DMS 273 (cell line): ENCODE data around the gene CAPZB.
"Not testable (repeated sequence)": the region's sequence is repeated elsewhere in the genome, so short reads cannot be mapped to it uniquely, and the experiment has no call there.

Experiments
- DNase-seq: peaks from one replicate; lab custom pipeline; 2025; ENCODE audit not compliant: unreplicated experiment; lab: John Stamatoyannopoulos, UW

The CAPZB gene

GRCh38 chr1:19499887-19500286 is 14.5 kb upstream of the CAPZB start:
- DNase-seq, result not testable (repeated sequence)

- DNase-seq, result not testable (repeated sequence)
Observed at GRCh38 chr1:19497443-19497842, 12.1 kb upstream of the CAPZB start.

DNA sequence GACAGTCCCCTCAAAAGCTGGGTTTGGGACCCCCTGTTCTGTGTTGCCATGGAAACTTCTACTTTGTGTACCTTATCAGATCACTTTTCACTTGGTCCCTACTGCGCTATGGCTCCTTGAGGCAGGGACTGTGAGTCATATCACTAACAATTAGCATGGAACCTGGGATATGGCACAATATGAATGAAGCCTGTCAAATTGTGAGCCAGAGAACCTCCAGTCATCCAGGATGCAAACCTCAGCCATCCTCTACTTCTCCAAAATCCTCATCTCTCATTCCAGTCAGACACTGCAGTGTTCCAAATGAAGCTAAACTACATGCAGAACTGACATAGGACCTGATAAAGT is 11.2 kb upstream of the CAPZB start:
- DNase-seq, result no peak

GRCh38 chr1:19495799-19496526 is 10.6 kb upstream of the CAPZB start:
- peak; percentile 80 for DNase-seq

- peak; percentile 77 for DNase-seq
Observed at GRCh38 chr1:19495000-19495656, 9.8 kb upstream of the CAPZB start.

DNA sequence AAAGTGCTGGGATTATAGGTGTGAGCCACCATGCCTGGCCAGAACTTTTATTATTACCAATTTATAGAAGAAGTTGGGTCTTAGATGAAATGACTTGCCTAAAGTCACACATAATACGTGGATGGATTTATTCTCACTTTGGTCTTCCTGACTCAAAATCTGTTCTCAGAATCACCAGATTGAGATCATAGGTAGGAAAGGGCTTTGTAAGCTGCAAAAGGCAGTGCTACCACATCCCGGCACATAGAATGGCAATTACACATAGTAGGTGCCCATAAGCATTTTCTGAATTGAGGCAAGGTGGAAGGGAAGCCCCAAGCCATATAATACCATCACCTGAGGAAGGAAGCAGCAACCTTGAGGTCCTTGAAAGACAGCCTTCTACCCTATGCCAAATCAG is 8.2 kb upstream of the CAPZB start:
- no peak for DNase-seq

DNA sequence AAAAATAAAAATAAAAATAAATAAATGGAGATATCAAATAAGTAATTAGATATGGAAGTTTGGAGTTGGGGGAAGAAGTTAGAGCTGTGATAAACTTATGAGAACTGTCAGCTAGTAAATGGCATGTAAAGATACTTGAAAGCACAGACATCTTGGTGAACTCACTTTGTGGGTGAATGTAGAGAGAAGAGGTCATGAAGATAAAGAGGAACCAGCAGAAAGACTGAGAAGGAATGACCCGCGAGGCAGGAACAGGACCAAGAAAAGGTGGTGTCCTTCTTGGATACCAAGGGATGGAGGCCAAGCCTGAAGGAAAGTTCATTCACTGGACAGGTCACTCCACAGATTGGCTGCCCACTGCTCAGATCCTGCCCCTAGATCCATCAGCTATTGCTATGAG is 4.7 kb upstream of the CAPZB start:
- DNase-seq, result no peak

GRCh38 chr1:19488136-19488535 is 2.8 kb upstream of the CAPZB start:
- no peak for DNase-seq

DNA sequence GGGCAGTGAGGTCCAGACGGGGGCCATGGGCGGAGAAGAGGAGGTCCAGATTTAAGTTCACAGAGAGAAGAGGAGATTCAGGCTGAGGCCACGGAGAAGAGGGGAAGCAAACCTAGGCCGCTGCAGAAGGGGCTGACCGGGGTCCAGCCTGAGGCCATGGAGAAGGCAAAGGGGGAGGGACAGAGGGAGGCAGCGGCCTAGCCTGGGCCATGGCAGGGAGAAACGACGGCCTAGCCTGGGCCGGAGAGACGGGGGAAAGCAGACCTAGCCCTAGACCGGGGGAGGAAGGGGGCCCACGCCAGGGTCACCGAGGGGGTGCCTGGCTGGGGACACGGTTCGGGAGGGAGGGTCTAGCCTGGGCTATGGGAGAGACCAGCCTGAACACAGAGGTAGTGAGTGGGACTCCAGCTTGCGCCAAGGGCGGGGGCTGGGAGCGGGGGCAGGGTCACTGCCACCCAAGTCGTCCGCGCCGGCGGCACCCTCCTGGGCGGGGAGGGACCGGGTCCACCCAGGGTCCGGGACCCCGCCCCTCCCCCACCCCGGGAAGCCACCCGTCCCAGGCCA is 459 bp downstream of the CAPZB start:
- DNase-seq, result peak; percentile 62

DNA sequence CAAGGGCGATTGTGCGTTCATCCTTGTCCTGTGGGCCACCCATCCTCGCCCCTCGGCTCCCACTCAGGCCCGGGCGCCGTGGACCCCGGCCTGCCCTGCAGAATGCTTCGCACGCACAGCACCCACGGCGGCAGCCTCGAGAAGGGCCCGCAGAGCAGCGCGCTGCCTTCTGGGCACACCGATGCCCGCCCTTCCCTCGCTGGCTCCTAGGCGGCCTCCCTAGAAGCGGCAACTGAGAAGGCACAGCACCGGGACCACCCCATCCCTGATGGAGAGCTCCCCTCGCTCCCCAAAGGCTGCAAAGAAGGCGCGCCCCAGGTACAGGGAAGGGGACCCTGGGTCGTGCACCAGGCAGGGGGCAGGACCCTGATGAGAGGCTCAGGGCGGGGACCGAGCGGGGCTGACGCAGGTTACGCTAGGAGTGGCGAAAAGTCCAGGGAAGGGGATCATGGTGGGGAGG is 971 bp downstream of the CAPZB start:
- DNase-seq, result peak; percentile 47

DNA sequence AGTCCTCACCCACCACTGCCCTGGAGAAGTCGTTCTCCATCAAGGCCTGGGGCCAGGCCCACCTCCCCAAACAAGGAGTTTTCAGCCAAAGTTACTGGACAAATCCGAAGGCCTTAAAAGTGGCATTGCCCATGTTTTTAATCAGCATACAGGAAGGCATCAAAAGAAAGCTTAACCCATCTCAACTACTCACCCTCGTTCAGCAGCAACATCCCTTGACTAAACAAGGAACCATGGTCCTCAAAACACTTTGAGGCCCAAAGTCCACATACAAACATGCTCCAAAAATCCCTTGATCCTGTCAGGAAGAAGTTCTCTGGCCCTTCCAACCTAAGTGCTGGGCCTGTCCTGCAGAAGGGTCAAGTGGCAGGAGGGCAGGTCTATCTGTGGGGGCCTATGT is 1.6 kb downstream of the CAPZB start:
- no peak for DNase-seq

DNA sequence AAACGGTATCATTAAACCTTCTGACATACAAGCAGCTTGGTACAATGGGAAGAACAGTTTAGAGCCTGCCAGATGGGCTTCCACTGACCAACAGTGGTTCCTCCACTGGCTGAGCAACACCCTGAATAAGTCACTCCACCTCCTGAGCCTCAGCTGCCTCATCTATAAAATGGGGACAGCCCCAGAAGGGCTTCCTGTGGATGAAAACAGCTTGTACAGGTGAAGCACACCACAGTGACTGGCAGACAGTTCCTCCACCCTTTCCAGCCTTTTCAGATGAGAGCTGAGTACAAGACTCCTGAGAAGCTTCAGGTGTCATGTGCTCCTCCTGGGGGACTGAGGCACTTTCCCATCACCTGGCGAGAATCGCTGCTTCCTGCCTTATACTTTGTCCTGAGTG is 2.1 kb downstream of the CAPZB start:
- no peak for DNase-seq

DNA sequence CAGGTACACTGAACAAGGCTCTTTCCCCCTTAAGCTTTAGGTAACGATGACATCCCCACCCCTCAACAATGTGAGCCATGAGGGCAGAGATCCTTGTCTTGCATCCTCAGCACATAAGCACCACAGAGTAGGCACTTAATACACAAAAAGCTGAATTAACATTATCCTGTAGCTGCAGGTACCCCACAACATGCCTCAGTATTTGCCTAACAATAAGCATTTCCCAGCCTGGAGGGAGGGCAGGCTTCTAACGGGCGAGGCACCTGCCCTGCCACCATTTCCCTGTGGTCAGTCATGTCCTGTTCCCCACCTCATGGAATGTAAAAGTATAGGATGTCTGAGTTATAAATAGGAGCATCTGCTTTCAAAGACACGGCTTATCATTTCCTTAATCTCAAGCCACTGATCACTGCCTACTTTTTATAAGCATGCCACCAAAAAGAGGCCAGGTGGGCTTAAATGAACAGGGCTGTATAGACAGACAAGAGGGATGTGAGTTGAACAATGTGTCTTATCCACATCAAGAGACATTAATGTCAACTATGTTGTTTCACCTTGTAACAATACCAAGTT is 3.4 kb downstream of the CAPZB start:
- no peak for DNase-seq

DNA sequence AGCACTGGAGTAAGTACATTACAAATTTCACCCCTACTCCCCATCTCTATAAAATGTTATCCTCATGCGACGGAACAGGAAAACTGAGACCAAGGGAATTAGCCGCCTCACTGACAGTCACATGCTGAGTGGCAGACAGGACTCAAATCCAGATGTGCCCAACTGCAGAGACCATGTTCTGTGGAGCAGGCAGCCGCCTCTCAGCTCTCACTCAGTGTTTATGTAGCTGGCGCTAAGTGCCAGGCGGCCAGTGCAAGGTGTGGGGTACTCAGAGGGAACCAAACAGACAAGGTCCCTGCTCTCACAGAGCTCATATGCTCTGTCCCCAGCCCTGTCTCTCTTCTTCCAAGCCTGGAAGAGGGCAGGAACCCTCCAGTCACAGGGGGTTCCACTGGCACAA is 5.1 kb downstream of the CAPZB start:
- no peak for DNase-seq

DNA sequence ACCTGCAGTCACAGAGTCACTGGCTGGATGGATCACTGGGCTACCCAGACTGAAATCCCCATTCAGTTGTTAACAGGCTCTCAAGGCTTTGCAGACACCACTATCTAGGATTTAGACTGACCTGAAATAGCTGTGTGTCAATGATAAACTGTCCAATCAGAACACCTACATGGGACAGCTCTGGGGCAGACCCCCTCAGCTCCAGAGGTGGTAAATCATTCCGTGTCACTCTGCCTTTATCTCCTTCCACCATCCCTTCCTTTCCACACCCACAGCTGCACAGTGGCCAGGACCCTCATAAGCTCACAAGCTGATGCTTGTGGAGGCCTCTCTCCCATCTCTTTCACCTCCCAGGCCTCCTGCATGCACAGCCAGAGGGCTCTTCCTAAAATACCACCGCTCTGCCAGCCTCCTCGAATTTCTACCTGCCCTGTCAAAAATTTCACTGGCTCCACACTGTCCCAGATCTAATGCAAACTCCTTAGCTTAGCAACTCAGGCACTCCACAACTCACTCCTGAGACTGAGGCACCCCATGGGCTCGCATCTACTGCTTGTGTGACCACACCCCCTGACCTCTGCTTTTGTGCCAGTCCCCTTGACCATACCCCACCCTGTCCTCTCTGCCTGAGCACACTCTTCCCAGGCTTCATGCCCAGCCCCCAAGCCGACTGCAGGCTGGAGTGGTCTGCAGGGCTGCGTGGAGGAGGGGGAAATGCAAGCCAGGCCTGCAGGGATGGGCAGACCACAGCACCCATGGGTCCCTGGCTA is 5.8 kb downstream of the CAPZB start:
- DNase-seq, result no peak

- no peak for DNase-seq
Observed at GRCh38 chr1:19478322-19478721, 7.0 kb downstream of the CAPZB start.

DNA sequence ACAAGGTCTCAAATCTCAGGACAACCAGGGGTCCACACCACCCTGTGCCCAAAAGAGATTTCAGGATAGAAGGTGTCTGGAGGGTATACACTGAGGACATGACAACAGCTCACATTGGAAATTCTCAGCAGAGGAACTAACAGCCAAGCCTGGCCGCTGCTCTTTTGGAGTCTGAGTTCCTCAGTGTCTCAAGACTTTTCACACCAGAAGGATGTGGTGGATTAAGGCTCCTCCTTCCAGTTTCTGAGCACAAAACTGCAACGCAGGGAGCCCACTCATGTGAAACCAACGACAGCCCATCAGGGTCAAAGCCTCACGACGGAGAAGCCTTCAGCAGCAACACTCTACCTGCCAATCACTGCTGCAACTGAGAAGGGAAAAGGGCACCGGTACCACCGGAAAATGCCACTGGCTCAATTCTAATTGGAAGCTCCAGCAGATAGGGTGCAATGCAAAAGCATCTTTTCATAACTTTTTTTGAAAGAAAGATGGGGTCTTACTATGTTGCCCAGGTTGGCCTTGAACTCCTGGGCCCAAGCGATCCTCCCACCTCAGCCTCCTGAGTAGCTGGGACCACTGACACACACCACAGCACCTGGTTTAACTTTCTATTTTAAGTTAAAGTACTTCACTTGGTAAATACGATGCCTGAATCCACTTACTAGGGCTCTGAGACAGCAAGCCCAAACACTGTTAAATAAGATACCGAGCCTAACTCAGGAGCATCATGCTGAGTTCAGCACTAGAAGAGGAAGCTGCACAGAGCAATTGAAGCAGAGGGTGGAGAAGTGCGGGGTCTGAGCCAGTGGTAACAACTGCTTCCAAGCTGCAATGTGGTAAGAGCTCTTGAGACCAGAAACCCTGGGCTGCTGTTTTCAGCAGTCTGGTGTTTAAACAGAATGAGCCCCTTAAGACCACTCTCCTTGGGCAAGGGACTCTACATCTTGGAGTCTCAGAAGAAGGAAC is 7.8 kb downstream of the CAPZB start:
- no peak for DNase-seq

- DNase-seq, result no peak
Observed at GRCh38 chr1:19476450-19477190, 8.7 kb downstream of the CAPZB start.

DNA sequence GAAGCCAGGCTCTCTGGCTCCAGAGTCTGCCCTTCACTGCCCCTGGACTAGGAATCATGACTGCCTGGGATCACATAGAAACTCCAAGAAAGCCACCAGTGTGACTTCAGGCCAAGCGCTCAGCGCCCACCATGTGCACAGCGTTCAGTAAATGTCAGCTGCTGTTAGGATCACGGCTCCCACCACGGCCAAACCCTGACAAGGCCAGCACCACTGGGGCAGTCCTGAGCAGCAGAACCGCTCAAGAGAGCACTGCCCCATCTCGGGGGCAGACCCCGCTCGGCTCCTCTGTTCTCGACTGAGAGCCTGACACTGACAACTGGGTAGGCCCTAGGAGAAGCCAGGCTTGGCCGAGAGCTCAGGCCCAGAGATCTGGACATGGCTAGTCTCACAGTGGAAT is 10.0 kb downstream of the CAPZB start:
- no peak for DNase-seq

- no peak for DNase-seq
Observed at GRCh38 chr1:19472174-19472573, 13.2 kb downstream of the CAPZB start.
